NCI-H510A treated with DMSO at 0.1 percent for 48 hours (cell line): ENCODE measurements around the gene TOPBP1.

Experiments used
- DNase-seq: peaks from one replicate; lab custom pipeline; 2025; lab: John Stamatoyannopoulos, UW

TOPBP1 gene

DNA sequence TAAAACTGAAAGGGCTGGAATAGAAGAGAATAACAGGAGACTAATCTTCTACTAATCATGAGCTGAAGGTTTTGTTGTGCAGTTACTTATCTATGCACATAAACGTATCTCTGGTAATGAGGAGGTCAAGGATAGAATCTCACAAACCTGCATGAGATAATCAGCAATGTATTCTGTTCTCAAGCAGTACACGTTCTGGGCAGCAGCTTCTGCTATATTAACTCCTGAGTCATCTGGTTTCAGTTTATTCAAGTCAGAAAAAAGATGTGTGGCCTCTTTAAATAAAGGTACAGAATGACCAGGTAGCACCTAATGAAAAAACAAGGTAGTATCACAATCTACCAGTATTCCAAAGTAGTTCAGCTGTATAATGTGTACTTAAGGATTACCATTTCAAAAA lies 53.4 kb downstream of the TOPBP1 start:
- DNase-seq = no peak

DNA sequence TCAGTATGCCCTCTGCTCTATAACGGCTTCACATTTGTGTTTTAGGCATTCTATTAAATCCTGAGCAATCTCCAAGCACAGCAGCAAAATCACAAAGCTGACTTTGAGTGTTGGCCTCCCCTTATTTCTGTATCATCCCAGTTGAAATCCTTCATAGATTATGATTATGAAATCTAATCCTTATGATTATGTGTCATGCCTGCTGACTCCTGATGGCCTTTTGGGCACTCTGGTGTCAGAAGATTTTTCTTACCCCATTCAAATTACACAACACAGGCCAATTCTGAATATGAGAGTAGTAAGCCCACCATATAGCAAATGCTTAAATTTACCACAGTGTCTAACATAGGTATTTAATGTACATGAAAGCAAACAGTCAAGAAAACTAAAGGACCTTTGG lies 53.9 kb downstream of the TOPBP1 start:
- no peak for DNase-seq

DNA sequence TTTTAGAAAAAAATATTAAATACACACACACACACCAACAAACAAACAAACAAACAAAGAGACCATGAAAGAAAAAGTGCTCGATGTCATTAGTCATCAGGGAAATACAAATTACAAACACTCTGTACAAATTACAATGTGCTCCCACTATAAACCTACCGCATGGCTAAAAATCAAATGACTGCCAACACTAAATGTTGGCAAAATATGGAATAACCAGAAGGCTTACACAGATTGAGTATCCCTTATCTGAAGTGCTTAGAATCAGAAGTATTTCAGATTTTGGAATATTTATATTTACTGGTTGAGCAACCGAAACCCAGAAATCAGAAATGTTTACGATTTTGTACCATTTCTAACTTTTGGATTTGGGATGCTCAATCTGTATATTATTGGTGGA lies 54.8 kb downstream of the TOPBP1 start:
- no peak for DNase-seq

GRCh38 chr3:133606342-133606741 lies 55.4 kb downstream of the TOPBP1 start:
- DNase-seq = no peak

- no peak for DNase-seq
Observed at GRCh38 chr3:133600572-133601081, 61.1 kb downstream of the TOPBP1 start.

DNA sequence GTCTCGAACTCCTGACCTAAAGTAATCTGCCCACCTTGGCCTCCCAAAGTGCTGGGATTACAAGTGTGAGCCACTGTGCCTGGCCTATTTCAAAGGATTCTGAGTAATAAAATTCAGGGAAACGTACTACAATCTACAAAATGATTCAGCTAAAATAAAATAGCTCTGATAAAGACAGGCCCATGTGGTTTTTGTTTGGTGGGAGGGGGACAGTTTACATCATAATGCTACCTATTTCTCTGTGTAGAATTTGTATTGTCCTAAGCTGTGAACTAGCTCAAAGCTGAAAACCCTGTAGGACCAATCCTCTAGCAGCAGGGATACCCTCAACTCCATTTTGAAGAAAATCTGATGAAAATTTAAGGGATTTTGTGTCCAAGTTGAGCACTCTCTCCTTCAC lies 62.5 kb downstream of the TOPBP1 start:
- DNase-seq = no peak

GRCh38 chr3:133598405-133598804 lies 63.3 kb downstream of the TOPBP1 start:
- no peak for DNase-seq

GRCh38 chr3:133595341-133595740 lies 66.4 kb downstream of the TOPBP1 start:
- DNase-seq = no peak

DNA sequence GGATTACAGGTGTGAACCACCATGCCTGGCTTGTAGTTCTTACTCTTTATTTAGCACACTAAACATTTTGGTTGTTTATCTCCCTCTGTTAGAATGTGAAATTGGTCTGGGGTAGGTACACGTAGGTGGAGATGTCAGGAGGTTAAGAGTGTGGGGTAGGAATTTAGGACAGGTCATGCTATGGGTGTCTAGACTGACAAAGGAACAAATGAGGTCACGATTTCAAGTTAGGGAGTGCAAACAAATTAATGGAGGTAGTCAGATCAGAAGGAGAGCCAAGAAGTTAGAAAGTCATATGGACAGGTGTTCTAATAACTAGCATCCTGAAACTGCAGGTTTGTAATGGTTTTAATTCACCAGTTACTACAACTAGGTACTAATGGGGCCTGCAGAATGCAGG lies 68.5 kb downstream of the TOPBP1 start:
- no peak for DNase-seq

- no peak for DNase-seq
Observed at GRCh38 chr3:133592843-133593242, 68.9 kb downstream of the TOPBP1 start.

GRCh38 chr3:133591271-133591742 lies 70.4 kb downstream of the TOPBP1 start:
- no peak for DNase-seq

DNA sequence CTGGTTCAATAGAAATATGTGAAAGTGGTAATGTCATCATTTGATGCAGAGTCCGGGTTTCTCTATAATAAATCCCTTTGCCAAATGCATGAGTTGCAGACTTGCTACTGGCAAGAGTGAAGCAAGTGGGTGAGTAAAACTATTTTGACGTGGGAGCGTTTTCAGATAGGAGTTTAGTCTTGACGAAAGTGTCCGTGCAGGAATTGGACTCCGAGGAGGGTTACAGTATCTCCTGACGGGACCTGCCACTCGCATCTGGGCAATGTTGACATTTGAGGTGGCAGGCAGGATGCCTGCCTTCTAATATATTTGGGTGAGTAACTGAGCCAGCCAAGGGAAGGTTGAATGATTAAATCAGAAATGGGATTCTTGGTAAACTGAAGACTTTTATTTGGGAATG lies 72.2 kb downstream of the TOPBP1 start:
- no peak for DNase-seq

DNA sequence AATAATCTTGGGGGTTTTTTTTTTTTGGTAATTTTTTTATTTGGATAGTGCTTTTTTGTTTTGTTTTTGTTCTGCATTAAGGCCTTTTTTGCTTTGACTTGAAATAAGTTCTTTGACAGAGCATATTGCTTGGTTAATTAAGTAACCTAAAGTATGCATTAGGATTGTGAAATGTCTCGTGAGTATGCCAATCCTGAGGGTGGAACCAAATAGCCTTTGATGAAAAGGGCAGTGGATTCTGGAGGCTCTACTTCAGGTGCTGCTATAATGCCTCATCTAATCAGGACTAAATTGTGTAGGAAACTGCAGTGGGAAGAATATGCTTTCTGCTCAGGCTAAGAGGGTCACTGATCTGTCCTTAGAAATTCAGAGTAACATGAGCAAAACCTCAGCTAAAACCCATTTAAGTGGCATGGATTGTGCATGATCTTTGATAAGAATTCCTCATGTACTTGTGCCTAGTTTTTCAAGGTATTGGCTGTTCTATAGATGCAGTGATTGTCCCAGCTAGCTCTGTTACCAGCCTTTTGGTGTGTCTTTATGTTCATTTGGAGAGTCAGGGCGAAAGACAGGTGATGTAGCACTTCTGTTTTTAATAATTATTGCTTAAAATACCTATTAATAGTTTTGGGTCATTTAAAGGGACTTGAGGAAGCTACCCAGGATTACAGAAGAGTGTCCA lies 72.8 kb downstream of the TOPBP1 start:
- DNase-seq = no peak

GRCh38 chr3:133588035-133588434 lies 73.7 kb downstream of the TOPBP1 start:
- DNase-seq = no peak

DNA sequence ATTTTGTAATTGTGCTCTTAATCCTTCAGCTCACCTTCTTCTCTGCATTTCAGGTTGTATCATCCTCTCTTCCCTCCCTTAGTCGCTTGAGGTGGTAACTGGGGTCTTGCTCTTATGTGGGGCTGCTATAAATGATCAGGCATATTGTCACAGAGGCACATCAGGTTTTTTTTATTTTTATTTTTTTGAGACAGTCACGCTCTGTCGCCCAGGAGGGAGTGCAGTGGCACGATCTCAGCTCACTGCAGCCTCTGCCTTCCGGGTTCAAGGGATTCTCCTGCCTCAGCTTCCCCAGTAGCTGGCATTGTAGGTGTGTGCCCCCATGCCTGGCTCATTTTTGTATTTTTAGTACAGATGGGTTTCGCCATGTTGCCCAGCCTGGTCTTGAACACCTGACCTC lies 78.3 kb downstream of the TOPBP1 start:
- DNase-seq = no peak

- DNase-seq = no peak
Observed at GRCh38 chr3:133578548-133579191, 83.1 kb downstream of the TOPBP1 start.

- DNase-seq = no peak
Observed at GRCh38 chr3:133576169-133576568, 85.6 kb downstream of the TOPBP1 start.

GRCh38 chr3:133575086-133575485 lies 86.7 kb downstream of the TOPBP1 start:
- no peak for DNase-seq

- no peak for DNase-seq
Observed at GRCh38 chr3:133574260-133574881, 87.4 kb downstream of the TOPBP1 start.

DNA sequence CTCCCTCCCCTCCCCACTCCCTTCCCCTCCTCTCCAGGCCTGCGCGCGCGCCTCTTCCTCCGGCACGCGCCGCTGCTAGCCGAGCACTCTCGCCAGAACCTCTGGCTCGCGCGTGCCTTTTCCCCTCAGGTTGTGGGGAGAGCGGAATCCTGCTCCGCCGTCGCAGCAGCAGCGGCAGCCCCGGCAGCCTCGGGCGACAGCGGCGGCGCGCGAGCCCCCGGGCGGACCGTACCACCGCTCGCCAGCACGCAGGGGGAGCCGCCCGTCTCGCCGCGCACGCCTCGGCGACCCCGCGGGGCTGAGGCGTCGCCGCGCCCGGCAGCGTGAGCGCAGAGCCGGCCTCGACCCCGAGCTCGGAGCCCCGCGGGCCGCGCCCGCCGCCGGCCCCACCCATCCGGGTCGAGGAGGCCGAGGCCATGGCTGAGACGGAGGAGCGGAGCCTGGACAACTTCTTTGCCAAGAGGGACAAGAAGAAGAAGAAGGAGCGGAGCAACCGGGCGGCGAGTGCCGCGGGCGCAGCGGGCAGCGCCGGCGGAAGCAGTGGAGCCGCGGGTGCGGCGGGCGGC lies 88.0 kb downstream of the TOPBP1 start, which contains the start of gene CDV3:
TSS of gene CDV3 (plus strand) at position 58 of the 566 bp plus-strand sequence. CDS start at position 417, 359 bp downstream.
- no peak for DNase-seq

GRCh38 chr3:133573054-133573628 lies 88.6 kb downstream of the TOPBP1 start:
- no peak for DNase-seq
